GM18858 (cell line): ENCODE measurements around the gene SCN1A.

Source experiments
- ATAC-seq: cut with Tn5 transposase; IDR thresholded peaks from one replicate; pipeline ENCODE4 v1.9.1; 2021; ENCODE audit not compliant: unreplicated experiment

Gene SCN1A

GRCh38 chr2:166082736-166083135 lies 45.1 kb downstream of the SCN1A start:
- ATAC-seq: no peak

GRCh38 chr2:166081852-166082251 lies 46.0 kb downstream of the SCN1A start:
- ATAC-seq: no peak

- ATAC-seq: no peak
Observed at GRCh38 chr2:166081131-166081632, 46.6 kb downstream of the SCN1A start.

- ATAC-seq: no peak
Observed at GRCh38 chr2:166074430-166074829, 53.4 kb downstream of the SCN1A start.

GRCh38 chr2:166074011-166074410 lies 53.8 kb downstream of the SCN1A start:
- no peak for ATAC-seq

- ATAC-seq: no peak
Observed at GRCh38 chr2:166070231-166070630, 57.6 kb downstream of the SCN1A start.

- ATAC-seq: no peak
Observed at GRCh38 chr2:166068981-166069380, 58.8 kb downstream of the SCN1A start.

- no peak for ATAC-seq
Observed at GRCh38 chr2:166067229-166067628, 60.6 kb downstream of the SCN1A start.

GRCh38 chr2:166060191-166060590 lies 67.6 kb downstream of the SCN1A start:
- no peak for ATAC-seq

GRCh38 chr2:166057370-166058164 lies 70.3 kb downstream of the SCN1A start:
- ATAC-seq: no peak

GRCh38 chr2:166044853-166045483 lies 82.9 kb downstream of the SCN1A start:
- no peak for ATAC-seq

- ATAC-seq: no peak
Observed at GRCh38 chr2:166042768-166043390, 84.9 kb downstream of the SCN1A start.

- ATAC-seq: no peak
Observed at GRCh38 chr2:166042356-166042755, 85.5 kb downstream of the SCN1A start.

GRCh38 chr2:166041613-166042012 lies 86.2 kb downstream of the SCN1A start:
- no peak for ATAC-seq

- ATAC-seq: no peak
Observed at GRCh38 chr2:166032361-166032760, 95.5 kb downstream of the SCN1A start.

GRCh38 chr2:166031054-166031453 lies 96.8 kb downstream of the SCN1A start:
- ATAC-seq: no peak

- no peak for ATAC-seq
Observed at GRCh38 chr2:166025313-166025712, 102.5 kb downstream of the SCN1A start.

- ATAC-seq: no peak
Observed at GRCh38 chr2:166017208-166017607, 110.6 kb downstream of the SCN1A start.

- ATAC-seq: no peak
Observed at GRCh38 chr2:166013878-166014277, 113.9 kb downstream of the SCN1A start.

- no peak for ATAC-seq
Observed at GRCh38 chr2:166011660-166012059, 116.2 kb downstream of the SCN1A start.

GRCh38 chr2:166000401-166000800 lies 127.4 kb downstream of the SCN1A start:
- ATAC-seq: no peak

- ATAC-seq: no peak
Observed at GRCh38 chr2:165990846-165991245, 137.0 kb downstream of the SCN1A start.
